ENCODE results near the gene NAALADL1.

The NAALADL1 gene

DNA sequence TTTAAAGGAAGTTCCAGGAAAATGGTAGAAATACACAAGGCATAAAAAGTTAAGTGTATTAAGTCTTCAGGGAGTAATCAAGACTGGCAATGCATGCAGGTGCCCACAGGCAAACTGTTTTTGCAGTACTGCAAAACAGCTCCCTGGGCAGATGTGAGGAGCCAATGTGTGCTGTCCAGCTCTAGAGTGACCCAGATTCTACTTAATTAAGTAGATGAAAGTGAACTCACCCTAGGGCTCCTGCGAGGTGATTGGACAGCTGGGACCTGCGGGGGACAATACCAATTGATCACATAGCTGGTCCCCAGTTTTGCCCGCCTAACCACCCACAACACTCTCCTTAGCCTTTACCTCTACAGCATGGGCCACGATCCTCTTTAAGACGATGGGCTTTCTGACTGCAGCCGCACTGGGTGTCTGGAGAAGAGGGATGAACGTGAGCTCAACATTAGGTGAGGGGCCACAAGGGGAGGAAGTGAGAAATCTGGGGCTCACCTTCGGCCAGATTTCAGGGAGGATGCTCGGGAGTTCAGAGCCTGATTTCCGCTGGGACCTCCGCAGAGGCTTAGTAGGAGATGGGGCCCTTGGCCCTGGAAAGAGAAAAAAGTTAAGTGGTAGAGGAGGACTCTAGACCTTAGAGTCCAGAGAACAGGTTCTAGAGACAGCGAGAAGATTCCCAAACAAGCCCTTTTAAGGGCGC lies 24.9 kb upstream of the NAALADL1 start:
- no peak for DNase-seq (ENCODE audit: low read depth)

DNA sequence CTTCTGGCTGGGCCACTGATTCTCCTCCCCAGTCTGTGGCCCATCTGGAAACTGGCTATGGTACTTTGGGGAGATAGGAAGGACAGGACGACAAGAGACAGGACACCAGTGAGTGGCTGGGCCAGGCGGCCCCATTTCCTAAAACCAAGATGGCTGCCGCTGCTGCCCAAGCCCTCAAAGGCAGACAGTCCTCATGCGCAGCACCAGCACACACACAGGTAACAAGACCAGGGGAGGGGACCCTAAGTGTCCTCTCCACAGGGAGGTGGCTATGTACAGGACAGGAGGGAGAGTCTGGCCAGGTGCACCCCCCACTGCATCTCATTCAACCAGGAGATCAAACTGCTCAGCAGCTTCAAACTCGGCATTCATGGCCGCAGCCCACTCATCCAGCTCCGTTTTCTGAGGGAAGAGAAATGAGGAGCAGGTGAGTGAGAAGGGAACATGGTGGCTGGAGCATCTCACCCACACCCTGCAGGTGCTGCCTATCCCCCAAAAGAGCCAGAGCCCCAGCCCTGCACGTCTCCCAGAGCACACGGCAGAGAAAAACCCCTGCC lies 20.5 kb upstream of the NAALADL1 start:
- DNase-seq (ENCODE audit: low read depth) = no peak

DNA sequence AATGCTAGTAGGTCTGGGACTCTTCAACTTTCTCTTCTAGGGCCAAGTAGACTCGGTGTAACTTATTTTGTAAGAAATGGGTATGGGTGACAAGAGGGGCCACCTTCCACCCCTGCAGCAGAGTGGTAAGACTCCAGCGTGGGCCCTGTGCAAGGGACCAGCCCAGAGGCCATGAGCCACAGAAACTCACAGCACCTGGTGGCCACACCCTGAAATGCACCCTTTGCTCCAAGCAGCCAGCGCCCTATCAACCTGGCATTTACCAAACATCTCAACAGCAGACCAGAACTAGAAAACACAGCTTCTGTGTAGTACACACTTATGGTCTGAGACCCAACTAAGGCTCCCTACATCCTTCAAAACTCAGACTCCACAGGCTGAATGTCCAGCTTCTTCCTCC lies 19.8 kb upstream of the NAALADL1 start:
- no peak for DNase-seq (ENCODE audit: low read depth)

DNA sequence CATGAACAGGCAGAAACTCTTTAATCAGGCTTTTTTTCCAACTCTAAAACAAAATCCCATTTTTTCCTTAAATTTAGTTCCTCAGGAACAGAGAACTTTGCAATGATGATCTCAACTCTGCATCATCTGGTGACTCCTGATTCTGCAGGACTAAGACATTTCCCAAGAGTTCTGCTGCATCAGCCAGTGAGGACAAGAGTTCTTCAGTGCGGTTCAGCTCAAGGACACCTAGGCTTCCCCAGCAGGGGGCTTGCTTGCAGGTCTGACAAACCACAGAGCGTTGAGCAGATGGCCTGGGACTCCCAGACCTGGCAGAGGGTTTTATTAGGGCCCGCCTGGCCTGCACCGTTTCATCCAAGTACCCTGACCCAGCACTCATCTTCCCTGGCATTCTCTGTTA lies 19.1 kb upstream of the NAALADL1 start:
- DNase-seq (ENCODE audit: low read depth) = no peak

DNA sequence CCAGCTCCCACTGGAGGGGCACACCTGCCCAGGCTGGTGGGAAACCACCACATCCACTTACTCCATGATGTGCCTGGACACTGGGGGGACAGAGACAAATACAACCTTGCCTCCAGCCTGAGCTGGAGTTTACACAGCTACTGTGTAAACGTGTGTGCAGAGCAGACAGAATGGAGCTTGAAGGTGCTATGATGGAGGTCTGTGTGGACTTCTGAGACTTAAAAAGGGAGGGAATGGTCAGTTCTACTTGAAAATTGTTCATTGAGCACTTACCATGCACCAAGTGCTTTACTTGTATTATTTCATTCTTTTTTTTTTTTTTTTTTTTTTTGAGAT lies 14.2 kb upstream of the NAALADL1 start:
- DNase-seq (ENCODE audit: low read depth) = no peak

DNA sequence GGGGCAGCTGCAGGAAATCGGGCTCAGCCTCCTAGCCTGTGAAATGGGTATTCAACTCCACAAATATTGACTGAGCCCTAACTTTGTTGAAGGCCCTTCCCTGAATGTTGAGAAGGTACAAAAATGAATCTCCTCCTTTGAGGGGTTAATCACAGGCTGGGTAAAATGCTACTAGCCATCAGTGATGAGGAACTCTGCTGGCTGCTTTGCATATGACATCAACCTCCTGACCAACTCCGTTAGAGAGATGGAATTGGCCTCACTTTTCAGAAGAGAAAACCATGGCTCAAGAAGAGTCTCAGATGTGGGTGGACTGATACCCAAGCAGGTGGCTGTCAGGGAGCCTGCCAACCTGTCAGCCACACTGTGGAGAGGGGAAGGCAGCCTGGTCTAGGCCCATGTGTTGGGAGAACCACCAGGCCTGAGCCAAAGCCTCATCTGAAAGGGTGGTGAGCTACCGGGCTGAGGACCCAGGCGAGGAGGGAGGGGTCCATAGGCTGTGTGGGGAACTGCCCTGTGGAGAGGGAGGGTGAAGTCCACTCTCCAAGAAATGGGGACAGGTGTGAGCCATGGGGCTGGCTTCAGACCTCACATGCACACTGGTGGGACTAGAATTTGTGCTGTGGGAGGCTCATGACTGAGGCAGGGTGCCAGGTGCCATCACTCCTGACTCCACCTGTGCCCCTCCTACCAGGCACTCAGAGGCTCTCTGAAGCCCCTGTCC lies 13.7 kb upstream of the NAALADL1 start:
- DNase-seq (ENCODE audit: low read depth) = no peak

DNA sequence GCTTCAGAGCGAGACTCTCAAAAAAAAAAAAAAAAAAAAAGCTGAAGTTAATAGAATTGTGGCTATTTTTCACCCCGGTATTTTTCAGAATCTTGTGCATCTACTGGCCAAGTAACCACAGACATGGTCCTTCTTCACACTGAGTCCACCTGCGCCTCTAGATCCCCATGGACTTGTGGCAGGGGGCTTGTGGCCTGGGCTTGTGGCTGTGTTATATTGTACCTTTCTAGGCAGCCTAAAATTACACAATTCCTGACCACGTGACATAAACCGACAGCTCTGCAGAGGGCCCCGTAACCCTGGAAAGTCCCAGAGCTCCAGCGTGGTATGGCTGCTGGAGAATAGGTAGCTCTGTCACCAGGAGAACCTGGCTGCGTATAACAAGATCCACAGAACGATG lies 10.9 kb upstream of the NAALADL1 start:
- DNase-seq (ENCODE audit: low read depth) = no peak

DNA sequence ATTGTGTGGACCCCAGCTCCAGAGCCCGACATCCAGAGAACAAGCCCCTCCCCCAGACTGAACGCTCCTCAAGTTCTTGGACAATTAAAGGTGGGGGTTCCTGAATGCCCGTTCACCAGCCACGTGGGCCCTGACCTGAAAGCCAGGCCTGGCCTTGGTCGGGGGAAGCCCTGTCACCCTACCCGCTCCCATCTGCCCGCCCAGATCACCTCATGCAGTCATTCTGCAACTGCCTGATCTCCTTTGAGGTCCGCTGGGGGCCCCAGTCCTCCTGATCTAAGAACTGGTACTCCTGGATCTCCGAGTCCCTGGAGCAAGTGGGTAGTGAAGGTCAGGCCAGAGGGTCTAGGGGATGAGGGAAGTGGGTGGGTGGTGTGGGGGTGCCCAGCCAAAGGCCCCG lies 9.1 kb upstream of the NAALADL1 start:
- no peak for DNase-seq (ENCODE audit: low read depth)

DNA sequence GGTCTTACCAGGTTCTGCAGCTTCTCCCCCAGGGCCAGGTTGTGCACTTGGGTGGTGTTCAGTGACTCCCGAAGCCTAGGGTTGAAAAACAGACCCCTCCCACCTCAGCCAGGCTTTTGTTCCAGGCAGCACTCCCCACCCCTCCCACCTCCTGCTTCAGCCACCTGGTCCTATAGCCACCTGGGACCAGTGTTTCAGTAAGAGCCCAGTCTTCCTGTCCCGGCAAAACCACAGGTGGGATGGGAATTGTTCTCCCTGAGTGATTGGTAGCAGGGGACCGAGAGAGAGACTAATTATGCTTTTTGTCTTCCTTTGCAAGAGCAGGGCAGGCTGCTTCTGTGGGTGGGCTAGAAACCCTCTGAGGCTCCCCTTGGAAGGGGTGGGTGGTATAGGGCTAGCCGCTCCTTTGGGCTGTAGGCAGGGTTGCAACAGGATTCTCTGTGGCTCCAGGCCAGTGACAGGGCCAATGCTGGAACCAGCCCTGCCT lies 8.5 kb upstream of the NAALADL1 start:
- DNase-seq (ENCODE audit: low read depth) = no peak

DNA sequence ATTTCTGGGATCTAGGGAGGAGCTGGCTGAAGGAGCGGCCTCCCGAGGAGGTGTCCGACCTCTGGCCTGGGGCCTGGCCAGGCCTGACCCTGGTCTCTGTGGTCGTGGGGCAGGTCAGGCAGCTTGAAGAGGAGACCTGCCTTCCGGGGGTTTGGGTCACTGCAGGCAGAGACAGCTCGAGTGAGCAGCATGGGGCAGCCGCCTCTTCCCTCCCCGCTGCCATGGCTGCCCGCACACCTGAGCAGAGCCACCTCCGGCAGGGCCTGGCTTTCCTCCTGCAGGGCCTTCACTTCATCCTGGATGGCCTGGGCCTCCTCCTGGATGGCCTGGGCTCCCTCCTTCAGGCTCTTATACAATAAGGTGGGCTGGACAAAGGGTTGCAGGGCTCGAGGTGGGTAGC lies 8.0 kb upstream of the NAALADL1 start:
- no peak for DNase-seq (ENCODE audit: low read depth)

DNA sequence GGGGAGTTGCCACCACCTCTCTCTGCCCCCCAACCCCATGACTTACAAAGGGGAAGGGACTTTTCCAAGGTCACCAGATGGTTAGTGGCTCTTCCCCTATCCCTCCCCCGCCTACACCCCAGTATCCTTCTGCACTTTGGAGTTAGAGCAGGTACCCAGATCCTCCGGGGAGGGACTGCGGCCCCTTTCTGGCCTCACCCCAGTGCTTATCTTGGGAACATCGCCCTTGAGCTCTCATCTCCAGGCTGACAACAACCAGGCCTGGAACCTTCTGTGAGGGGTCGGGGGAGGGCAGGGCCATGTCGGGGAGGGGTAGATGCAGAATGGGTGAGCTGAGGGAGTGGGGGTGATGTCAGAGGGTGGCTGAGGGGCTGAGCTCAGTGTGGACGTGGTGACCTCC lies 7.5 kb upstream of the NAALADL1 start:
- DNase-seq (ENCODE audit: low read depth) = no peak

DNA sequence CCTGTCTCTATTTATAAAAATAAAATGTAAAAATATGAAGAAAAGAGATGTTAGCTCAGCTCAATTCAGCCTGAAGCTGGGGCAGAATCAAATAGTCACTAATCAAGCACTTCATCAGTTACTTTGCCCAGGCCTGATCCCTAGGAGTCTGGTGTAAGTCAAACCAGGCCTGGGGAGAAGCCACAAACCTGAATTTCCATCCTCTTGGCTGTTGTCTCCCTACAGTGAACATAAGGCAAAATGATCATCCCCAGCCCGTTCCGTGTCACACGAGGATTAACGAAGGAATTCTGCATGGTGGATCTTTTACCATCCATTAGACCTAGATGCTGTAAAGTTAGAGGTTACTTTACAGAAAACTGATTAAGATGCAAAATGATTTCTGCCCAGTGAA lies 6.5 kb upstream of the NAALADL1 start:
- no peak for DNase-seq (ENCODE audit: low read depth)

DNA sequence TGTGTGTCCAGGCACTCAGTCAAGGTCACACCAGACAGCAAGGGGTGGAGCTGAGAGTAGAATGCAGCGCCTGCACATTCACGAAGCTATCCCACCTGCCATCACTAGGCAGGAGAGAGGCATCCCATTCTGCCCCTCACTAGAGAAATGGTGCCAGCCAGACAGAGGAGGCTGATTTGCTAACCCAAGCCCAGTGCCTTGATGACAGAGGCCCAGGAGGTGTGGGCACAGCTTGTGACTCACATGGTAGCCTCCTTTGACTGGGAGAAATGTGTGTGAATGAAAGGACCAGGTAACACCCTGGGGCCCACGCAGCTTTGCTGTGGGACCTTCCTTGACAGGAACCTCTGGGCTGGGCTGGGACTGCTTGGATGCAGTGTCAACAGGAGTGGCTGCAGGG lies 5.2 kb upstream of the NAALADL1 start:
- no peak for DNase-seq (ENCODE audit: low read depth)

DNA sequence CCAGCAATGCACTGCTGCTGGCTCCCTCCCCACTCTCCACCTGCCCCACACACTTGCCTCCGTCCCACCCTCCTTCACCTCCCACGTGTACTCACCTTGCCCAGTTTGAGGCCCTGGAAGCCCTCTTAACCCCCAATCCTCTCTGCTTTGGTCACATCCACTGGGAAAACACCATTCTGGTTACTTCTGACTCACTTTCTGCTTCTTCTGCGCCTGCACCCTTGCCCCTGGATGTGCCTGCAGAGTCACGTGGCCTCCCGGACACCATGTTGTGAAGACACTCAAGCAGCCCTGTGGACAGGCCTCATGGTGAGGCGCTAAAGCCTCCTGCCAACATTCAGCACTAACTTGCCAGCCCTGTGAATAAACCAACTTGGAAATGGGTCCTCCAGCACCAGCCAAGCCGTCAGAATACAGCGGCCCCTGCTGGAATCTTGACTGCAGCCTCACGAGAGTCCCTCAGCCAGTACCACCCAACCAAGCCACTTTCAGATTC lies 2.6 kb upstream of the NAALADL1 start:
- DNase-seq (ENCODE audit: low read depth) = no peak

DNA sequence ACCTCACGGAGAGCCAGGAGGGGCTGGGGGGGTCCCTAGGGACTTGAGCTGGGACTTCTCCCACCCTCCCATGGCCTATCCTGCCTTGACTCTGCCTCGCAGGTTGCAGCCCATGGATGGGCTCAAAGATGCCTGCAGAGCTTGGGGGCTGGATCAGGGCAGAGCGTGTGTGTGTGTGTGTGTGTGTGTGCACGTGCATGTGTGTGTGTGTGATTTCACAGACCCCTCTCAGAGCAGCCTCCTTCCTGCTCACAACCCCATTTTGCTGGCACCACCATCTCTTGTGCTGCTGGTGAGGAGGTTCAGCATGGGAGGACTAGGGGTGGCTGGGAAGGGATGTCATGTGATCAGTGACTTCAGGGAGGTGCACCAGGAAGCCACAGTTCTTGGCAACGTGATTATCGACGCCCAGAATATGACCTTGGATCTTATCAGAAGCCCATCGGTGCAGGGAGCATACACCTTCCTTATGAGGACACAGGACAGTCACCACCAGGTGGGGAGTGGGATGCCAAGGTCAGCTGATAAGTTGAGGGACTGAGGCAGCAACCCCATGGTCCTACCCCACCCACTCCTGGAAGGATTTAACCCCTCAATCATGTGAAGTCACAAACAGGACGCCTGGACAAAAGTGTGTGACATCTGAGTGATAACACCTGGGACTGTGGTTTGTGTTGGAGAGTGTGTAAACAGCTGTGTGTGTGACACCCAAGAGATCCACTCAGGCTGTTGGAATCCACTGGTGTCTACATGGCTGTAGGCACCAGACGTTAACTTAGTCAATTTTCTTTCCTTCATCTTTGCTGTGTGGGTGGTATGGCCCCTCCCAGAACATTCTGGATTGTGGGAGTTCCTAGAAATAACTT lies 1.8 kb upstream of the NAALADL1 start:
- DNase-seq (ENCODE audit: low read depth) = no peak

DNA sequence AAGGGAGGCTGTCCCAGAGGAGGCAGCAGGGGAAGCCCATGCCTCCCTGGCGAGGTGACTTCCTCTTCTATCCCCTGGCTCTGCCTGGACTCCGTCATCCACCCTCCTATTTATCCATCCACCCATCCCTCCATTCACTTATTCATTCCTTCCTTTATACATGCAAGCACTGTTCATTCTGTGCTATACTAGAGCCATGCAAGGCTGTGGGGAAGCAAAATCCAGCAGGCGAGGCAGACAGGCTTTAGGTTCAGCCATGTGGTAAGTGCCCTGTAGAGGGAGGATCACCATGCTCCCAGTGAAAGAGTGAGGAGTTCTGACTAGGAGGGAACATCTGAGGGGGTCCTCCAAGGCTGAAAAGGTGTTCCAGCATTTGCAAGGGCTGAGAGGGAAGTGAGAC lies 1.2 kb upstream of the NAALADL1 start:
- DNase-seq (ENCODE audit: low read depth) = no peak

DNA sequence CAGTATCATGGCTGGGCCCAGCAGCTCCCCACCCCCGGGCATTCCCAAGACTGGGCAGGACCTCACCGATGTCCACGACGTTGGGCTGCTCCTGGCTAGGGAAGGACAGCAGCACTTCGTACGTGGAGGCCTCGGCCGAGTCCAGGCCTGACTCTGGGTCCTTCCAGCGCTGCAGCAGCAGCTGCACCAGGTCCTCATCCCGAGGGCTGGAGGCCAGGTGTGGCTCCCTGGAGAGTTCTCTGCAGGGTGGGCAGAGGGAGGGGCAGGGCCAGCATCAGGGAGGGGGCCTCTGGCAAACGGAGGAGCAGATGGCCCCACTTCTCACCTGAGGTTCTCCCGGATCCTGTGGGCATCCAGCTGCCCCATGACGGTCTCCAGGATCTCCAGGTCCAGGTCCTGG lies 341 bp downstream of the NAALADL1 start:
- no peak for DNase-seq (ENCODE audit: low read depth)

DNA sequence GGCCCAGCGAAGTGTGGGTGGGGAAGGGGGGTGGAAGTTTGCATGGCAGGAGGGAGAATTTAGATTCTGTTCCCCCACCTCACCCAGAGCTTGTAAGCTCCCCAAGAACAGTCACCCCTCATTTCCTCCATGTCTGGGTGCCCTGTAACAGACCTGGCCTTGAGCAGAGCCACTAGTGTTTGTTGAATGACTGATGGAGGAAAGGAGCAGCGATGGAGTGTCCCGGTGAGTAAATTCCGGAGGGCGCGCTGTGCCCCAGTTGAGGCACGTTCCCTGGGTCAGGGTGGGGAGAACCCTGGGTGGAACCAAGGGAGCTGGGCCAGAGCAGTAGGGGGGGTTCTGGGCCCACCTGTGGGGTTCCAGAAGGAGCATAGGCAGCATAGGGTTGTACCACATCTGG lies 827 bp downstream of the NAALADL1 start:
- DNase-seq (ENCODE audit: low read depth) = no peak

DNA sequence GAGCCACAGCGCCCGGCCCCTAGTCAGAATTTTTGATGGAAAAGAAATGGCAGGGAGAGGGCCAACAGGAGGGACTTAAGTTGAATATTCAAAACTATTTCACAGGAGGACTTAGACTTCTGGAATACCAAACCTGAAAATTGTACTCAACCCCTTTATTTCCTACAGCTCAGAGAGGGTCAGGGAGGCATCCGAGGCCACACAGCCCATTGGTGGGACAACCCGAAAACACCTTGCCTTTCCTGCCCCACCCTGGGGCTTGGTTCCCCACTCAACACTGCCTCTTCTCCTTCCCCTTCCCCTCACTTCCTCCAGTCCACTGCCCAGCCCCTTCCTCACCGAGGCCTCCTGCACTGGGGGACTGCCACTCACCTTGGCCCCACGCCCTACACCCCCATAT lies 1.4 kb downstream of the NAALADL1 start:
- no peak for DNase-seq (ENCODE audit: low read depth)

DNA sequence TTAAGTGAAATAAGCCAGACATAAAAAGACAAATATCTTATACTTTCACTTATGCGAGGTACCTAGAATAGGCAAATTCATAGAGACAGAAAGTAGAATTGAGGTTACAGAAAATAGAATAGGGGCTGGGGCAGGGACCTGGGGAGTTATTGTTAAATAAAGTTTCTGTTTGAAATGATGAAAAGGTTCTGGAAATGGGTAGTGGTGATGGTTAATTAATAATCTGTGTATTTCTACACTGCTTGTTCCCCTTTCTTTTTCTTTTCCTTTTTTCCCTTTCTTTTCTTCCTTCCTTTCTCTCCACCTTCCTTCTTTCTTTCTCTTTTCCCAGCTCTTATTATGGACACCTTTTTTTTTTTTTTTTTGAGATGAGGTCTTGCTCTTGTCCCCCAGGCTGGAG lies 2.8 kb downstream of the NAALADL1 start:
- no peak for DNase-seq (ENCODE audit: low read depth)

DNA sequence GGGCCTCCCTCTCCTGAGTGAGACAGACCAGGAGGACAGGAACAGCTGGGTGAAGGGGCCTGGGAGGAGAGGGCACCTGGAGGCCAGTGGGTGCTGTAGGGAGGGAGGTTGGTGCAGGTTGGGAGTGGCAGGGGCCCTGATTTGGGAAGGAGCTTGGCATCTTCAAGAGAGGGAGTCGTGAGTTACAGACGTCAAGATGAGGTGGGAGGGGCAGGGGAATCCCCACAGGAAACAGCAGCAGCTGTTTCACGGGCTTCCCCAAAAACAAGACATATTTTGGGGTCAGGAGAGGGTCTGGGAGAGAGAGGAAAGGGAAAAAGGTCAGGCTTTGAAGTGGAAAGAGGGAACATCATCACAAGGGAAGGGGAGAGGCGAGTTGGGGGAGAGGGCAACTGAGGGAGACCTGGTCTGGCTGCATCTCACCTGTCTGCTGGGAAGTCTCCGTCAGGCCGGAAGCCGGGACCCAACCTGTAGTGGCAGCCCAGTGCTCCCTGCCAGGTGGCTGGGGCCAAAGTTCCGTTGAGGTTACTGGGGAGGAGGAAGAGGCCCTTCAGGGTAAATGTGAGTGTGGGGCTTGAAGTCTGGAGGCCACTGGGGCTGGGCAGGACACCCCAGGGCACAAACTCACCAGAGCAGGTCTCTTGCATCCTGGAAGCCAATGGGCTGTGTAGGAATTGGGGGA lies 4.4 kb downstream of the NAALADL1 start:
- DNase-seq (ENCODE audit: low read depth) = no peak

DNA sequence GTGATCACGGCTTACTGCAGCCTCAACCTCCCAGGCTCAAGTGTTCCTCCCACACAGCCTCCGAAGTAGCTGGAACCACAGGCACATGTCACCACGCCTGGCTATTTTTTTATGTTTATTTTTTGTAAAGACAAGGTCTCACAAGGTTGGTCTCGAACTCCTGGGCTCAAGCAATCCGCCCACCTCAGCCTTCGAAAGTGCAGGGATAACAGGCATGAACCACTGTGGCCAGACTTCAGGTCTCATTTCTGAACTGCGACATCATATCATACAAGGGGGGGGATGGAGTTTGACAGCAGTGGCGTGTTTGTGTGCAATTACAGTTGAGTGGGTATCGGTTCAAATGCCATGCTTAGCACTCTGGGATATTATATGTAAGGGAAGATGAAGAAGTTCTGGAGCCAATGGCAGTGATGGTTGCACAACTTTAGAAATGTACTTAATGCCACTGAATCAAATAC lies 6.9 kb downstream of the NAALADL1 start:
- DNase-seq (ENCODE audit: low read depth) = no peak
